NT2/D1 (cell line): Measurements from ENCODE around the gene MBLAC2.

Source experiments
- DNase-seq: peaks from one replicate; pipeline ENCODE4 v3.0.0-alpha.2; 2011; ENCODE audit warnings: low read depth, low spot score
- H3K27me3 ChIP-seq: 2 replicates; pipeline ENCODE4 v1.6.0; 2011; ENCODE audit warnings: mild to moderate bottlenecking; ENCODE audit not compliant: insufficient read length, insufficient read depth
- H3K36me3 ChIP-seq: 2 replicates; pipeline ENCODE4 v1.6.1; 2011; ENCODE audit warnings: mild to moderate bottlenecking, low read length, mixed read lengths; ENCODE audit not compliant: insufficient read depth, insufficient read length
- H3K4me1 ChIP-seq: 2 replicates; pipeline ENCODE4 v1.5.1; 2011; ENCODE audit not compliant: insufficient read depth, insufficient read length
- H3K4me3 ChIP-seq: 2 replicates; pipeline ENCODE4 v1.5.1; 2011; ENCODE audit warnings: low read depth; ENCODE audit not compliant: insufficient read length
- H3K9ac ChIP-seq: 2 replicates; pipeline ENCODE4 v1.6.0; 2011; ENCODE audit warnings: low read depth; ENCODE audit not compliant: insufficient read length
- H3K9me3 ChIP-seq: 2 replicates; pipeline ENCODE4 v1.5.1; 2011; ENCODE audit warnings: mild to moderate bottlenecking, low read length; ENCODE audit not compliant: insufficient read depth
- SUZ12 ChIP-seq: IDR thresholded peaks from 2 replicates; pipeline ENCODE4 v1.6.1; 2011; ENCODE audit not compliant: insufficient read length, insufficient read depth; ENCODE audit errors: extremely low read depth
- YY1 ChIP-seq: IDR thresholded peaks from 2 replicates; pipeline ENCODE4 v1.6.1; 2011; ENCODE audit not compliant: insufficient read length, insufficient read depth
- ZNF274 ChIP-seq: IDR thresholded peaks from 2 replicates; pipeline ENCODE4 v1.6.1; 2011; ENCODE audit warnings: mild to moderate bottlenecking, low read depth, low read length

MBLAC2 gene

DNA sequence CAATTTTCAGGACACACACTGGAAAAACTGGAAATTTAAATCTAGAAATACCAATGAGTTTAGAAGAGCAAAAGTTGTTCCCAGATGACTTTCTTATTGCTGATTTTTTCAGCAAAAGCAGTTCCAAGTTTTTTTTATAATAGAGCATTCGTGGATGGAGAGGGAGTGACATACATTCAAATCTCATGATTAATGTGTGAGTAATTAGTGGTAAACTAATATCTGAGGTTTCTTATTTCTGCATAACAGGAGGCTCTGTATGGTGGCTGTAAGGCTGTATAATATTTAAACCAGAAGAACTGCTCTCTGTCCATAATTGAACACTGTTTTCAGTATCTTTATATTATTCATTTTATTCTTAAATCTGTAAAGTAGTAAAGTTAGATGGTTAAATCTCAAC lies 29.0 kb upstream of the MBLAC2 start:
- H3K27me3 ChIP-seq: no peaks in the 10 kb centered on the region
- TF ChIP-seq YY1 (no peak), ZNF274 (no peak), SUZ12 (no peak)
- no peaks in the 10 kb centered on the region for H3K4me1 ChIP-seq
- no peak overlapping the region for H3K4me3 ChIP-seq
- no peaks in the 10 kb centered on the region for H3K36me3 ChIP-seq
- no peaks in the 10 kb centered on the region for H3K9me3 ChIP-seq
- DNase-seq: no peak
- no peak overlapping the region for H3K9ac ChIP-seq

DNA sequence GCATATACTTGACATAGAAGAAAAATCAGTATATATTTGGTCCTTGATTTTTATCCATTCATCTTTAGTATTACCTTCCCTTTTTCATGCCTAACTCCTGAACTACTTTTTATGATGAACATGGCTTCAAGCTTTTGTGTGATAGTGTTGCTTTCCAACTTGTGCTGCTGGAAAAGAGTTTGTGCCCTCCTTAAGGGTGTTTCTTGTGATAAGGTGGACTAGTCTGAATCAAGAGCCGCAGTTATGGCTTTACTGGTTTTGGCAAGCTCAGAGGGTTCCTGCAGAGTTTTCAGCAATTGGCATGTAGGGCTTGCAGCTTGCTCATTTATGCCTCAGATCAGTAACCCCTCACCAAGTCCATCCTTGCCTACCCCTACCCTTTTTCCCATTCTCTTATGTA lies 20.6 kb upstream of the MBLAC2 start:
- peaks cover 5% of the 10 kb centered on the region for H3K36me3 ChIP-seq
- DNase-seq: no peak
- no peaks in the 10 kb centered on the region for H3K9me3 ChIP-seq
- no peaks in the 10 kb centered on the region for H3K27me3 ChIP-seq
- no peak overlapping the region for H3K4me3 ChIP-seq
- TF ChIP-seq YY1: no peak
- no peak for TF ChIP-seq ZNF274
- TF ChIP-seq SUZ12: no peak
- H3K4me1 ChIP-seq: no peaks in the 10 kb centered on the region
- H3K9ac ChIP-seq: no peak overlapping the region

DNA sequence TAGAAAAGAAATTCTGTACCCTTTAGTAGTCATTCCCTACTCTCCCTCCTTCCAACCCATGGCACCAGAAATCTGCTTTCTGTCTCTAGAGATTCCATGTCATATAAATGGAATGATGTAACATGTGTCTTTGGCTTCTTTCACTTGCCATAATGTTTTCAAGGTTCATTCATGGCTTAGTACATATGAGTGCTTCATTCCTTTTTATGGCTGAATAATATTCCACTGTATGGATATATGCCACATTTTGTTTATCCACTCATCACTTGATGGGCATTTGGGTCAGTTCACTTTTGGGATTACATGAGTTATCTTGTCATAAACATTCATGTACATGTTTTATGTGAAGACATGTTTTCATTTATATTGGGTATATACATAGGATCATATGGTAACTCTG lies 19.5 kb upstream of the MBLAC2 start:
- no peak for DNase-seq
- no peaks in the 10 kb centered on the region for H3K27me3 ChIP-seq
- H3K36me3 ChIP-seq: peaks cover 5% of the 10 kb centered on the region
- TF ChIP-seq SUZ12 (no peak), ZNF274 (no peak), YY1 (no peak)
- no peaks in the 10 kb centered on the region for H3K9me3 ChIP-seq
- no peaks in the 10 kb centered on the region for H3K4me1 ChIP-seq
- no peak overlapping the region for H3K4me3 ChIP-seq
- H3K9ac ChIP-seq: no peak overlapping the region

- no peak for DNase-seq
- H3K36me3 ChIP-seq: peaks cover 8% of the 10 kb centered on the region
These were observed 14.2 kb upstream of the MBLAC2 start for GRCh38 chr5:90488791-90489190.

DNA sequence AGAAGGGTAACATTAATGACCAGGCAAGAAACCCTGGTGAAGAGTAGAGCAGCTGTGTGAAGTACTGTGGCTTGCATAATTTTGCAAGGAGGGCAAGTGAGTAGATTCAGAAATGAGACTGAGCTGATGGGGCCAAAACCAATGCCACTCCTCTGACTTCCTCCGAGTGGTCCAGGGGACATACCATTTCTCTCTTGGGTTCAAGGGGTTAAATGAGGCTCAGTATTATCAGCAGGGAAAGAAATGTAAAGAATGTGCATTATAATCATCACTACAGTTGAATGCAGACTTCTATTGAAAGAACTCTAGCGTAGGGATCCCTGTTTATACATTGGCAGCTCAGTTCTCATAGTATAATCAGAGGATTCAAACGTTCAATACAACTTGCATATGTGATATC lies 10.0 kb upstream of the MBLAC2 start:
- no peaks in the 10 kb centered on the region for H3K4me1 ChIP-seq
- no peaks in the 10 kb centered on the region for H3K27me3 ChIP-seq
- TF ChIP-seq ZNF274 (no peak), SUZ12 (no peak), YY1 (no peak)
- no peaks in the 10 kb centered on the region for H3K9me3 ChIP-seq
- H3K9ac ChIP-seq: no peak overlapping the region
- H3K36me3 ChIP-seq: peaks cover 5% of the 10 kb centered on the region
- H3K4me3 ChIP-seq: no peak overlapping the region
- no peak for DNase-seq

More at GRCh38 chr5:90488791-90489190, 14.2 kb upstream of the MBLAC2 start:
- Histone ChIP-seq H3K27me3 (no peaks in the 10 kb centered on the region), H3K4me3 (no peak overlapping the region), H3K9me3 (no peaks in the 10 kb centered on the region), H3K4me1 (no peaks in the 10 kb centered on the region), H3K9ac (no peak overlapping the region)
- no peak for TF ChIP-seq ZNF274
- no peak for TF ChIP-seq SUZ12
- no peak for TF ChIP-seq YY1

DNA sequence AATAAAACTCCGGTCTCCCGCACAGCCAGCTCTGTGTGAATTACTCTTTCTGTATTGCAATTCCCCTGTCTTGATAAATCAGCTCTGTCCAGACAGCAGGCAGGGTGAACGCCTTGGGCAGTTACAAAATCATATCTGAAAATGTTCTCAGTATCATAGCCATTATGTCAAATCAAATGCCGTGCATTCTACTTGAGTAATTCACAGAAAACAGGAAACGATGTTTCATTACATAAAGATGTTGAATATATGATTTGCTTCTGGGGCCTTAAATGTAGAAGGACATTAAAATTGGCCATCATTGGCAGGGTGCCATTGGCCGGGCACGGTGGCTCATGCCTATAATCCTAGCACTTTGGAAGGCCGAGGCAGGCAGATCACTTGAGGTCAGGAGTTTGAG lies 8.6 kb upstream of the MBLAC2 start:
- no peak overlapping the region for H3K9ac ChIP-seq
- H3K4me1 ChIP-seq: no peaks in the 10 kb centered on the region
- no peak for DNase-seq
- no peak for TF ChIP-seq ZNF274
- no peak for TF ChIP-seq YY1
- TF ChIP-seq SUZ12: no peak
- H3K36me3 ChIP-seq: peaks cover 5% of the 10 kb centered on the region
- no peaks in the 10 kb centered on the region for H3K9me3 ChIP-seq
- H3K27me3 ChIP-seq: no peaks in the 10 kb centered on the region
- H3K4me3 ChIP-seq: no peak overlapping the region

- Histone ChIP-seq H3K9ac (no peak overlapping the region), H3K9me3 (no peaks in the 10 kb centered on the region), H3K36me3 (no peaks in the 10 kb centered on the region), H3K4me3 (no peak overlapping the region), H3K27me3 (no peaks in the 10 kb centered on the region), H3K4me1 (no peaks in the 10 kb centered on the region)
- TF ChIP-seq YY1: no peak
- no peak for TF ChIP-seq ZNF274
- TF ChIP-seq SUZ12: no peak
- no peak for DNase-seq
These were observed 6.1 kb upstream of the MBLAC2 start for GRCh38 chr5:90480699-90481098.
